K562 (cell line): ENCODE measurements around the gene EMC9. TPM values are rescaled to one million over a fixed set of nuclear protein-coding genes. Genes with fewer than 3 reads are reported as not detected.

ENCODE experiments used
- CC2D1A ChIP-seq: fragments of 450-650 bp; IDR thresholded peaks from 2 replicates; pipeline ENCODE4 v1.6.1; 2017; ENCODE audit warnings: mild to moderate bottlenecking
- CSDE1 ChIP-seq, 2 experiments: fragments of 450-650 bp; IDR thresholded peaks; 2 replicates each; pipeline ENCODE4 v1.6.1; 2016; ENCODE audit warnings: mild to moderate bottlenecking in 1 of 2
- CXXC5 ChIP-seq: fragments of 250-450 bp; sonication (Bioruptor Pico); IDR thresholded peaks from 2 replicates; pipeline ENCODE4 v1.8.0; 2022; ENCODE audit warnings: inconsistent platforms, mild to moderate bottlenecking, moderate library complexity
- GABPB1 ChIP-seq: sonication (generic); formaldehyde crosslinking; IDR thresholded peaks from 2 replicates; pipeline ENCODE4 v1.8.0; 2022; ENCODE audit warnings: mild to moderate bottlenecking, missing genetic modification reagents
- HSF4 ChIP-seq: fragments of 250-450 bp; sonication (Bioruptor Pico); IDR thresholded peaks from 2 replicates; pipeline ENCODE4 v2.1.2; 2022; ENCODE audit warnings: mild to moderate bottlenecking, moderate library complexity, borderline replicate concordance
- MAZ ChIP-seq, 2 experiments: fragments of 450-650 bp in 1 of 2; sonication (generic) in 1 of 2; formaldehyde crosslinking; IDR thresholded peaks in 1 of 2; conservative IDR thresholded peaks in 1 of 2; 2 replicates each; pipeline versions ENCODE4 v1.4.0 to v1.5.0; 2020; ENCODE audit warnings: mild to moderate bottlenecking in 1 of 2, missing genetic modification reagents in 1 of 2
- MEF2D ChIP-seq: conservative IDR thresholded peaks from 2 replicates; pipeline ENCODE4 v1.6.1; 2016; ENCODE audit warnings: low read depth, missing genetic modification characterization, missing compliant biosample characterization
- RBFOX2 ChIP-seq: fragments of 200-400 bp; formaldehyde crosslinking; IDR thresholded peaks from 2 replicates; pipeline ENCODE4 v1.6.1; 2017; ENCODE audit warnings: low read depth, mild to moderate bottlenecking, low read length, moderate library complexity
- SIN3A ChIP-seq, 2 experiments: fragments of 150-350 bp in 1 of 2; IDR thresholded peaks; 2 replicates each; pipeline ENCODE4 v1.6.1; 2011 to 2016; ENCODE audit warnings: borderline replicate concordance in 2 of 2, low read depth in 2 of 2, low read length in 2 of 2, mild to moderate bottlenecking in 2 of 2, moderate library complexity in 2 of 2; ENCODE audit not compliant: control insufficient read depth in 1 of 2
- TAF15 ChIP-seq: fragments of 200-400 bp; formaldehyde crosslinking; IDR thresholded peaks from 2 replicates; pipeline ENCODE4 v1.6.1; 2017; ENCODE audit warnings: mild to moderate bottlenecking, low read depth, low read length, moderate library complexity
- TAF7 ChIP-seq: fragments of 450-650 bp; IDR thresholded peaks from 2 replicates; pipeline ENCODE4 v1.6.1; 2016; ENCODE audit warnings: missing genetic modification characterization, missing compliant biosample characterization
- TSC22D4 ChIP-seq: fragments of 450-650 bp; IDR thresholded peaks from 2 replicates; pipeline ENCODE4 v1.6.1; 2016; ENCODE audit warnings: missing genetic modification characterization, missing biosample characterization, control low read depth
- ZNF778 ChIP-seq: fragments of 450-650 bp; formaldehyde crosslinking; IDR thresholded peaks from 2 replicates; pipeline ENCODE4 v1.4.0; 2020; ENCODE audit warnings: mild to moderate bottlenecking, moderate library complexity
- polyA plus RNA-seq, 8 experiments: library from polyadenylated mRNA; depleted of rRNA in 4 of 8; stranded (reverse) in 5 of 8; unstranded in 3 of 8; fragments of >200 nt; fragmentation: Nextera tagmentation in 2 of 8; fragmentation: Illumina TruSeq in 1 of 8; extraction: Ambion mirVana in 2 of 8; extraction: Trizol in 1 of 8; gene quantifications; 2 replicates each; pipeline versions ENCODE4 v1.2.1 to v1.2.3, GENCODE V29; 2011 to 2014; ENCODE audit warnings: inconsistent platforms in 1 of 8, missing spikeins in 1 of 8
- total RNA-seq, 7 experiments: library from RNA; depleted of rRNA in 6 of 7; stranded (reverse); fragments of >200 nt in 6 of 7; fragmentation: Illumina TruSeq in 2 of 7; extraction: Trizol in 2 of 7; gene quantifications; 2 replicates each; pipeline versions ENCODE4 v1.2.1 to v1.2.3, GENCODE V29; 2011 to 2021; ENCODE audit warnings: low replicate concordance in 1 of 7
- TF ChIP-seq, protein P1 (sequence below): IDR thresholded peaks from 2 replicates; pipeline ENCODE4 v1.6.1; 2014; ENCODE audit warnings: antibody characterized with exemption
- TF ChIP-seq, protein P2 (sequence below): sonication (generic); formaldehyde crosslinking; IDR thresholded peaks from 2 replicates; pipeline ENCODE4 v1.8.0; 2023; ENCODE audit warnings: missing genetic modification reagents, mild to moderate bottlenecking, borderline replicate concordance
- TF ChIP-seq, protein P3 (sequence below): fragments of 450-650 bp; IDR thresholded peaks from 2 replicates; pipeline ENCODE4 v1.6.1; 2017; ENCODE audit warnings: antibody characterized with exemption

Gene EMC9
- total and polyA plus RNA-seq, 9 of the 15 experiments (the other 6 are each of a cell fraction or from before 2014, with no cell fraction given) = 3.1 to 13.2 (median 7.8) TPM

DNA sequence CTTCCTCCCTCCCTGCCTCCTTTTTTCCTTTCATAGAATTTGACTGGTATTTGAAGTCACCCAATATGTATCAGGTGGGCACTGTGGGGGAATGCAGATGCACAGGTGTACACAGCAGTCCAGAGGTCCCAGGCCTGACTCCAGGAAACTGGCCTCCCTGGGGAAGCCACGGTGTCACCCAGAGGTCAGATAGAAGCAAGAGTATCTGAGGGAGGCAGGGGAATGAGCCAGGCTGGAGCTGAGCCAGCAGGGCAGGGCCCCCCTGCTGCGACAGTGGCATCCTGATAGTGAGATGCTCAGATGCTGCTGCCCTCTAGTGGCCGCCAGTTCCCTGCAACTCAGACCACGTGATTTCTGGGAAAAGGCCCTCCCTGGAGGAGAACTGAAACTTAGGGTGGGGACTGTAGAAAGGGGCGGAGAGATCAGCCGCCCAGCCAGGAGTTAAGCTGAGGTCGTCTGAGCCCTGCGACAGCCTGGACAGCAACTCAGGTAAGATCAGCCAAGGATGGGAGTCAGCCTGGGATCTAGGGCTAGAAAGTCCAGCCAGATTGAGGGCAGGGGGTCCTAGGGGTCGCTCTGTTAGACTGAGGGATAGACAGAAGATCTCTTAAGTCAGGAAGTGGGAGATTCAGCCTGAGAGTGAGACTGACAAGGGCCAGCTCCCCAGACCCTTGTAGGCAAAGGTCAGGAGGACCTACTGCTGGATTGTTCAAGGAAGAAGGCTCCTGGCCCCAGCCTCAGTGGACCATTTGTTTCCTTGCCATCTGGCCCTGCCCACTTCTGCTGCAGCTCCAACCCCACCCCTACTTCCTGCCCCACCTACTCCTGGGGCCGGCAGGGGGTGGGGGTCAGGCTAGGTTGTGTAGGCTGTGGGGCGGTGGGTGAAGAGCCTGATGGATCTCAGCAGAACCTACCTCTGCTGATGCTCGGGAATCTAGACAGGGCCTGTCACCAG, 19.7 kb upstream of the EMC9 start, which contains the start of gene IRF9 (continued):
- TF ChIP-seq, protein P1, sequence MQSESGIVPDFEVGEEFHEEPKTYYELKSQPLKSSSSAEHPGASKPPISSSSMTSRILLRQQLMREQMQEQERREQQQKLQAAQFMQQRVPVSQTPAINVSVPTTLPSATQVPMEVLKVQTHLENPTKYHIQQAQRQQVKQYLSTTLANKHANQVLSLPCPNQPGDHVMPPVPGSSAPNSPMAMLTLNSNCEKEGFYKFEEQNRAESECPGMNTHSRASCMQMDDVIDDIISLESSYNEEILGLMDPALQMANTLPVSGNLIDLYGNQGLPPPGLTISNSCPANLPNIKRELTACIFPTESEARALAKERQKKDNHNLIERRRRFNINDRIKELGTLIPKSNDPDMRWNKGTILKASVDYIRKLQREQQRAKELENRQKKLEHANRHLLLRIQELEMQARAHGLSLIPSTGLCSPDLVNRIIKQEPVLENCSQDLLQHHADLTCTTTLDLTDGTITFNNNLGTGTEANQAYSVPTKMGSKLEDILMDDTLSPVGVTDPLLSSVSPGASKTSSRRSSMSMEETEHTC = peak; percentile 91
- TF ChIP-seq GABPB1 (CRISPR knock-in tag) (peak; percentile 70), ZNF778 (CRISPR knock-in tag) (no peak), TAF7 (no peak), MAZ (CRISPR knock-in tag; conservative IDR thresholded peaks at IDR 0.05 in 1 of 2, IDR thresholded peaks at IDR 0.05 in 1 of 2) (peak; percentile 73 to 76; a peak in 3 of 4 replicates), MEF2D (tag) (no peak), RBFOX2 (no peak; the same call in none of the 2 replicates), SIN3A (IDR thresholded peaks at IDR 0.05; ENCODE audit: borderline replicate concordance in 2 of 2, control insufficient read depth in 1 of 2, low read depth in 2 of 2, low read length in 2 of 2) (peak in 1 of 2 experiments; percentile 41; a peak in 1 of 4 replicates), CXXC5 (CRISPR knock-in tag) (peak; percentile 46; the same call in 1 of the 2 replicates), TSC22D4 (tag) (no peak), CSDE1 (IDR thresholded peaks at IDR 0.05) (no peak), TAF15 (no peak), CC2D1A (0 out of 2 replicates have a peak, but pooled peaks have one; percentile 35), HSF4 (CRISPR knock-in tag) (no peak)
- TF ChIP-seq, protein P2, sequence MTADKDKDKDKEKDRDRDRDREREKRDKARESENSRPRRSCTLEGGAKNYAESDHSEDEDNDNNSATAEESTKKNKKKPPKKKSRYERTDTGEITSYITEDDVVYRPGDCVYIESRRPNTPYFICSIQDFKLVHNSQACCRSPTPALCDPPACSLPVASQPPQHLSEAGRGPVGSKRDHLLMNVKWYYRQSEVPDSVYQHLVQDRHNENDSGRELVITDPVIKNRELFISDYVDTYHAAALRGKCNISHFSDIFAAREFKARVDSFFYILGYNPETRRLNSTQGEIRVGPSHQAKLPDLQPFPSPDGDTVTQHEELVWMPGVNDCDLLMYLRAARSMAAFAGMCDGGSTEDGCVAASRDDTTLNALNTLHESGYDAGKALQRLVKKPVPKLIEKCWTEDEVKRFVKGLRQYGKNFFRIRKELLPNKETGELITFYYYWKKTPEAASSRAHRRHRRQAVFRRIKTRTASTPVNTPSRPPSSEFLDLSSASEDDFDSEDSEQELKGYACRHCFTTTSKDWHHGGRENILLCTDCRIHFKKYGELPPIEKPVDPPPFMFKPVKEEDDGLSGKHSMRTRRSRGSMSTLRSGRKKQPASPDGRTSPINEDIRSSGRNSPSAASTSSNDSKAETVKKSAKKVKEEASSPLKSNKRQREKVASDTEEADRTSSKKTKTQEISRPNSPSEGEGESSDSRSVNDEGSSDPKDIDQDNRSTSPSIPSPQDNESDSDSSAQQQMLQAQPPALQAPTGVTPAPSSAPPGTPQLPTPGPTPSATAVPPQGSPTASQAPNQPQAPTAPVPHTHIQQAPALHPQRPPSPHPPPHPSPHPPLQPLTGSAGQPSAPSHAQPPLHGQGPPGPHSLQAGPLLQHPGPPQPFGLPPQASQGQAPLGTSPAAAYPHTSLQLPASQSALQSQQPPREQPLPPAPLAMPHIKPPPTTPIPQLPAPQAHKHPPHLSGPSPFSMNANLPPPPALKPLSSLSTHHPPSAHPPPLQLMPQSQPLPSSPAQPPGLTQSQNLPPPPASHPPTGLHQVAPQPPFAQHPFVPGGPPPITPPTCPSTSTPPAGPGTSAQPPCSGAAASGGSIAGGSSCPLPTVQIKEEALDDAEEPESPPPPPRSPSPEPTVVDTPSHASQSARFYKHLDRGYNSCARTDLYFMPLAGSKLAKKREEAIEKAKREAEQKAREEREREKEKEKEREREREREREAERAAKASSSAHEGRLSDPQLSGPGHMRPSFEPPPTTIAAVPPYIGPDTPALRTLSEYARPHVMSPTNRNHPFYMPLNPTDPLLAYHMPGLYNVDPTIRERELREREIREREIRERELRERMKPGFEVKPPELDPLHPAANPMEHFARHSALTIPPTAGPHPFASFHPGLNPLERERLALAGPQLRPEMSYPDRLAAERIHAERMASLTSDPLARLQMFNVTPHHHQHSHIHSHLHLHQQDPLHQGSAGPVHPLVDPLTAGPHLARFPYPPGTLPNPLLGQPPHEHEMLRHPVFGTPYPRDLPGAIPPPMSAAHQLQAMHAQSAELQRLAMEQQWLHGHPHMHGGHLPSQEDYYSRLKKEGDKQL (CRISPR knock-in tag) = no peak
- TF ChIP-seq, protein P3, sequence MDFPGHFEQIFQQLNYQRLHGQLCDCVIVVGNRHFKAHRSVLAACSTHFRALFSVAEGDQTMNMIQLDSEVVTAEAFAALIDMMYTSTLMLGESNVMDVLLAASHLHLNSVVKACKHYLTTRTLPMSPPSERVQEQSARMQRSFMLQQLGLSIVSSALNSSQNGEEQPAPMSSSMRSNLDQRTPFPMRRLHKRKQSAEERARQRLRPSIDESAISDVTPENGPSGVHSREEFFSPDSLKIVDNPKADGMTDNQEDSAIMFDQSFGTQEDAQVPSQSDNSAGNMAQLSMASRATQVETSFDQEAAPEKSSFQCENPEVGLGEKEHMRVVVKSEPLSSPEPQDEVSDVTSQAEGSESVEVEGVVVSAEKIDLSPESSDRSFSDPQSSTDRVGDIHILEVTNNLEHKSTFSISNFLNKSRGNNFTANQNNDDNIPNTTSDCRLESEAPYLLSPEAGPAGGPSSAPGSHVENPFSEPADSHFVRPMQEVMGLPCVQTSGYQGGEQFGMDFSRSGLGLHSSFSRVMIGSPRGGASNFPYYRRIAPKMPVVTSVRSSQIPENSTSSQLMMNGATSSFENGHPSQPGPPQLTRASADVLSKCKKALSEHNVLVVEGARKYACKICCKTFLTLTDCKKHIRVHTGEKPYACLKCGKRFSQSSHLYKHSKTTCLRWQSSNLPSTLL = no peak
